Caco-2 (cell line): ENCODE measurements around the gene ANGPTL2. TPM values are rescaled to one million over a fixed set of nuclear protein-coding genes. Genes with fewer than 3 reads are reported as not detected.

Experiments used
- BruUV-seq: library from RNA; stranded (reverse); fragments of 400-500 nt; replicated peaks from 2 replicates; lab custom pipeline; 2021; lab: Mats Ljungman, UMichigan
- CTCF ChIA-PET: fragments of 300-600 bp; sonication (Branson Sonifier 250); formaldehyde crosslinking; loops from one replicate; lab custom pipeline; 2022; ENCODE audit warnings: antibody characterized with exemption; lab: Charles Lee
- POLR2A ChIA-PET: fragments of 300-600 bp; sonication (Branson Sonifier 250); formaldehyde crosslinking; loops from one replicate; lab custom pipeline; 2022; ENCODE audit warnings: antibody characterized with exemption; lab: Charles Lee
- DNase-seq, 2 experiments: peaks; one replicate each; pipeline versions ENCODE4 v3.0.0 to v3.0.0-alpha.2; 2020 to 2022
- H3K27me3 ChIP-seq: replicated peaks from 2 replicates; pipeline ENCODE4 v1.6.0; 2011; ENCODE audit warnings: low read length; ENCODE audit not compliant: control insufficient read depth, insufficient read depth
- H3K36me3 ChIP-seq: 2 replicates; pipeline ENCODE4 v1.5.1; 2011; ENCODE audit warnings: low read length; ENCODE audit not compliant: control insufficient read depth, insufficient read depth
- H3K4me1 ChIP-seq: fragments of 250-450 bp; sonication (Bioruptor Pico); 2 replicates; pipeline ENCODE4 v1.5.1; 2020; ENCODE audit warnings: mild to moderate bottlenecking
- H3K4me3 ChIP-seq: 2 replicates; pipeline ENCODE4 v1.5.1; 2011; ENCODE audit warnings: low read depth, mild to moderate bottlenecking, control low read depth, low read length
- H3K9me3 ChIP-seq: fragments of 250-450 bp; sonication (Bioruptor Pico); 2 replicates; pipeline ENCODE4 v1.5.1; 2020; ENCODE audit warnings: mild to moderate bottlenecking, moderate library complexity
- H3K27ac Mint-ChIP-seq: one replicate; pipeline ENCODE4 v1.8.0; 2022; ENCODE audit warnings: mixed read lengths; ENCODE audit not compliant: unreplicated experiment
- H3K27me3 Mint-ChIP-seq: one replicate; pipeline ENCODE4 v1.8.0; 2022; ENCODE audit warnings: mixed read lengths; ENCODE audit not compliant: insufficient read depth, unreplicated experiment
- H3K36me3 Mint-ChIP-seq: one replicate; pipeline ENCODE4 v1.8.0; 2022; ENCODE audit warnings: mild to moderate bottlenecking, mixed read lengths; ENCODE audit not compliant: insufficient read depth, unreplicated experiment
- H3K4me1 Mint-ChIP-seq: one replicate; pipeline ENCODE4 v1.8.0; 2022; ENCODE audit warnings: low read depth, mixed read lengths; ENCODE audit not compliant: unreplicated experiment
- H3K4me3 Mint-ChIP-seq: one replicate; pipeline ENCODE4 v1.8.0; 2022; ENCODE audit warnings: mild to moderate bottlenecking, moderate library complexity, mixed read lengths; ENCODE audit not compliant: unreplicated experiment
- H3K9me3 Mint-ChIP-seq: one replicate; pipeline ENCODE4 v1.8.0; 2022; ENCODE audit warnings: mixed read lengths; ENCODE audit not compliant: unreplicated experiment
- CTCF ChIP-seq, 2 experiments: fragments of 200-600 bp in 1 of 2; IDR thresholded peaks; 1 replicate in 1 of 2; 2 replicates in 1 of 2; pipeline versions ENCODE4 v1.5.1 to v1.8.0; 2011 to 2022; ENCODE audit warnings: antibody characterized with exemption in 1 of 2, control low read depth in 1 of 2, inconsistent platforms in 1 of 2, low read depth in 1 of 2, low read length in 1 of 2, mild to moderate bottlenecking in 1 of 2, moderate library complexity in 1 of 2; ENCODE audit not compliant: insufficient read depth in 1 of 2, severe bottlenecking in 1 of 2, unreplicated experiment in 1 of 2
- intact Hi-C: fragments of 100-400 bp; cut with micrococcal nuclease; formaldehyde crosslinking; loops from one replicate; pipeline ENCODE4 v1.10.0; 2022; ENCODE audit not compliant: unreplicated experiment
- total RNA-seq: library from RNA; stranded (reverse); gene quantifications from 2 replicates; pipeline ENCODE4 v1.2.3, GENCODE V29; 2022

ANGPTL2 gene
- total RNA-seq, 1 experiment from 2014 or later = not detected

- Mint-ChIP-seq H3K4me3 (no peak overlapping the region), H3K27ac (no peak overlapping the region), H3K4me1 (no peaks in the 10 kb centered on the region), H3K27me3 (no peaks in the 10 kb centered on the region), H3K9me3 (no peaks in the 10 kb centered on the region), H3K36me3 (peaks cover 33% of the 10 kb centered on the region)
- no peak for TF ChIP-seq CTCF (IDR thresholded peaks at IDR 0.05; ENCODE audit: insufficient read depth in 1 of 2, low read depth in 1 of 2, low read length in 1 of 2, severe bottlenecking in 1 of 2, unreplicated experiment in 1 of 2)
- ChIA-PET CTCF (no interaction called here), POLR2A (no interaction called here)
- Histone ChIP-seq H3K4me1 (peaks cover 9% of the 10 kb centered on the region; the same call in 1 of the 2 replicates), H3K27me3 (no peaks in the 10 kb centered on the region), H3K4me3 (no peak overlapping the region), H3K36me3 (no peaks in the 10 kb centered on the region), H3K9me3 (no peaks in the 10 kb centered on the region)
- no peak for DNase-seq
- no TSS peak for BruUV-seq
- intact Hi-C loops = no loop called here
Observed at GRCh38 chr9:127102176-127102575, 20.3 kb downstream of the ANGPTL2 start.

GRCh38 chr9:127099664-127100063, 22.8 kb downstream of the ANGPTL2 start:
- Histone ChIP-seq H3K27me3 (no peaks in the 10 kb centered on the region), H3K36me3 (no peaks in the 10 kb centered on the region), H3K4me3 (no peak overlapping the region), H3K4me1 (peaks cover 4% of the 10 kb centered on the region; the same call in 1 of the 2 replicates), H3K9me3 (no peaks in the 10 kb centered on the region)
- no peak for TF ChIP-seq CTCF (IDR thresholded peaks at IDR 0.05; ENCODE audit: insufficient read depth in 1 of 2, low read depth in 1 of 2, low read length in 1 of 2, severe bottlenecking in 1 of 2, unreplicated experiment in 1 of 2)
- Mint-ChIP-seq H3K36me3 (peaks cover 33% of the 10 kb centered on the region), H3K4me1 (no peaks in the 10 kb centered on the region), H3K27me3 (no peaks in the 10 kb centered on the region), H3K9me3 (no peaks in the 10 kb centered on the region), H3K27ac (no peak overlapping the region), H3K4me3 (no peak overlapping the region)
- no peak for DNase-seq
- intact Hi-C loops = no loop called here
- ChIA-PET POLR2A (no interaction called here), CTCF (no interaction called here)
- BruUV-seq = no TSS peak

- no TSS peak for BruUV-seq
- intact Hi-C loops = no loop called here
Observed at GRCh38 chr9:127098916-127099553, 23.4 kb downstream of the ANGPTL2 start.

More at GRCh38 chr9:127098916-127099553, 23.4 kb downstream of the ANGPTL2 start:
- Mint-ChIP-seq H3K4me1 (no peaks in the 10 kb centered on the region), H3K27ac (no peak overlapping the region), H3K27me3 (no peaks in the 10 kb centered on the region), H3K9me3 (no peaks in the 10 kb centered on the region), H3K36me3 (peaks cover 33% of the 10 kb centered on the region), H3K4me3 (no peak overlapping the region)
- no peak overlapping the region for H3K4me3 ChIP-seq
- no peaks in the 10 kb centered on the region for H3K36me3 ChIP-seq
- TF ChIP-seq CTCF (IDR thresholded peaks at IDR 0.05; ENCODE audit: insufficient read depth in 1 of 2, low read depth in 1 of 2, low read length in 1 of 2, severe bottlenecking in 1 of 2, unreplicated experiment in 1 of 2) = no peak
- ChIA-PET POLR2A (no interaction called here), CTCF (no interaction called here)
- no peaks in the 10 kb centered on the region for H3K27me3 ChIP-seq
- no peaks in the 10 kb centered on the region for H3K9me3 ChIP-seq
- DNase-seq = no peak
- no peaks in the 10 kb centered on the region; the same call in 1 of the 2 replicates for H3K4me1 ChIP-seq
